ENCODE data around the gene TRIM17. TPM values are rescaled to one million over a fixed set of nuclear protein-coding genes. Genes with fewer than 3 reads are reported as not detected.

The TRIM17 gene
- polyA plus RNA-seq, 4 donors: 0.48 to 0.59 TPM; not detected in 2

DNA sequence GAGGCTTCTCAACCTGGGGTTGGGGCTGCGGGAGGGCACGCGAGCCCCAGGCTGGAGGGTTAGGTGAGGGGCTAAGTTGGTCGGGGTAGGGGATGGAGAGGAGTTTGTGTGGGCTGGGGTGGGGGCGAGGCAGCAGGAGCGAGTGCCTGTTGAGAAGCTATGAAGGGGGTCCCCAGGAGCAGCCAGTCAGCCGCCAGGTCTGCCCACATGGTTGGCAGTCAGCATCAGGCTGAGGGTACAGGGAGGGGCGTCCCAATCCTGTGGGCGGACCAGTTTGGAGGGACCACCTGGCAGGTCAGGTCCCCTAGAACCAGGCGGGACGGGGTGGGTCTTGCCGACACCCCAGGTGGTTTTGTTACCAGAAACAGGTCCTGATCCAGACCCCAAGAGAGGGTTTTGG lies 400 bp upstream of the TRIM17 start:
- Histone ChIP-seq H3K36me3 (ENCODE audit: control insufficient read depth in 3 of 3, insufficient read depth in 2 of 3, low read depth in 1 of 3, low read length in 3 of 3) (no peaks in the 10 kb centered on the region), H3K9me3 (ENCODE audit: control insufficient read depth in 2 of 2, insufficient read depth in 1 of 2, low read depth in 1 of 2, low read length in 1 of 2) (no peaks in the 10 kb centered on the region), H3K27me3 (ENCODE audit: control insufficient read depth in 3 of 3, insufficient read depth in 3 of 3, low read length in 3 of 3) (peaks cover 0 to 45% (median 7%) of the 10 kb centered on the region in 3 donors), H3K27ac (ENCODE audit: low read depth in 1 of 3, low read length in 2 of 3) (no peak overlapping the region), H3K4me3 (ENCODE audit: low read depth in 1 of 3, low read length in 3 of 3) (no peak overlapping the region), H3K4me1 (ENCODE audit: control insufficient read depth in 3 of 3, insufficient read depth in 2 of 3, low read depth in 1 of 3, low read length in 2 of 3) (peaks cover 0 to 8% (median 0%) of the 10 kb centered on the region in 3 donors)
- 26 to 40% (median 27%) methylated on average over 12 of the region's 12 CpGs for WGBS, 3 donors
- DNase-seq: no peak
- FAIRE-seq: no peak

DNA sequence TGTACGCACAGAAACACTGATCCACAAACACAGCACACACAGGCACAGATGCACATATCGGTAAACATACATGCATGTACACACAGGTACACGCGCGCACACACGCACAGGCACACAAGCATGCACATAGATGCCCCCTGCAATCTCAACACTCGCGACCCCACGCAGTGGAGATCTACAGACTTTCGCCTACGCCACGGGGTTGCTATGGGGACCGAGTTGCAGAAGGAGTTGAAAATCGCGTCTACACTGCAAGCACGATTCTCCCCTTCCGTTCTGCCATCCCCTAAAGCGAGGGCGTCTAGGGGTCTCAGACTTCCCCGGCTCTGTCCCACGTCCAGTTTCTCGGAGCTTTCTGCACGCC lies 826 bp downstream of the TRIM17 start:
- Histone ChIP-seq H3K9me3 (ENCODE audit: control insufficient read depth in 2 of 2, insufficient read depth in 1 of 2, low read depth in 1 of 2, low read length in 1 of 2) (no peaks in the 10 kb centered on the region), H3K36me3 (ENCODE audit: control insufficient read depth in 3 of 3, insufficient read depth in 2 of 3, low read depth in 1 of 3, low read length in 3 of 3) (peaks cover 0 to 4% (median 2%) of the 10 kb centered on the region in 3 donors), H3K4me1 (ENCODE audit: control insufficient read depth in 3 of 3, insufficient read depth in 2 of 3, low read depth in 1 of 3, low read length in 2 of 3) (peaks cover 0 to 8% (median 0%) of the 10 kb centered on the region in 3 donors), H3K27ac (ENCODE audit: low read depth in 1 of 3, low read length in 2 of 3) (no peak overlapping the region), H3K27me3 (ENCODE audit: control insufficient read depth in 3 of 3, insufficient read depth in 3 of 3, low read length in 3 of 3) (peaks cover 0 to 45% (median 7%) of the 10 kb centered on the region in 3 donors), H3K4me3 (ENCODE audit: low read depth in 1 of 3, low read length in 3 of 3) (peak overlapping the region in 2 of 3 donors; percentile 27 to 54)
- WGBS, 3 donors: 21 to 34% (median 28%) methylated on average over 23 of the region's 23 CpGs
- DNase-seq (no peak), FAIRE-seq (no peak)

DNA sequence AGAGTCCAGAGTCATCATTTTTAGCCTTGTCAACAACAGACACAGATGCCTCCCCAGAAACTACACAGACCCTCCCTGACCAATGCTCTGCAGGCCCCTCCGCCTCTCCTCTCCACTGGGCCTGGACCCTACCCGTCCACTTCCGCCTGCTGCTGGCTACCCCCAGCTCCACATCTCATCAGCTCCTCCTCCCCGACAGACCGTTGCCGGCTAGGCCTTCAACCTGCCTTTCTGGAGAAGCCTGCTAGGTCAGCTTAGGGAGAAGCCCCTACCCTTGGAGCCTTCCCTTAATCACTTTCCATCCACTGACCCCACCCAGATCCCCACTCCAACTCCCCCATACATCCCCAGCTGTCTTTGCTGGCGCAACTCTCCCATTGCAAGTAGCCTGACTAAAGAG lies 1.4 kb downstream of the TRIM17 start:
- DNase-seq: no peak
- FAIRE-seq: no peak
- Histone ChIP-seq H3K4me3 (ENCODE audit: low read depth in 1 of 3, low read length in 3 of 3) (no peak overlapping the region), H3K4me1 (ENCODE audit: control insufficient read depth in 3 of 3, insufficient read depth in 2 of 3, low read depth in 1 of 3, low read length in 2 of 3) (peaks cover 0 to 8% (median 0%) of the 10 kb centered on the region in 3 donors), H3K27me3 (ENCODE audit: control insufficient read depth in 3 of 3, insufficient read depth in 3 of 3, low read length in 3 of 3) (peaks cover 0 to 45% (median 7%) of the 10 kb centered on the region in 3 donors), H3K9me3 (ENCODE audit: control insufficient read depth in 2 of 2, insufficient read depth in 1 of 2, low read depth in 1 of 2, low read length in 1 of 2) (no peaks in the 10 kb centered on the region), H3K27ac (ENCODE audit: low read depth in 1 of 3, low read length in 2 of 3) (no peak overlapping the region), H3K36me3 (ENCODE audit: control insufficient read depth in 3 of 3, insufficient read depth in 2 of 3, low read depth in 1 of 3, low read length in 3 of 3) (peaks cover 0 to 10% (median 2%) of the 10 kb centered on the region in 3 donors)
- WGBS, 3 donors: 53 to 74% (median 73%) methylated on average over 7 of the region's 7 CpGs

DNA sequence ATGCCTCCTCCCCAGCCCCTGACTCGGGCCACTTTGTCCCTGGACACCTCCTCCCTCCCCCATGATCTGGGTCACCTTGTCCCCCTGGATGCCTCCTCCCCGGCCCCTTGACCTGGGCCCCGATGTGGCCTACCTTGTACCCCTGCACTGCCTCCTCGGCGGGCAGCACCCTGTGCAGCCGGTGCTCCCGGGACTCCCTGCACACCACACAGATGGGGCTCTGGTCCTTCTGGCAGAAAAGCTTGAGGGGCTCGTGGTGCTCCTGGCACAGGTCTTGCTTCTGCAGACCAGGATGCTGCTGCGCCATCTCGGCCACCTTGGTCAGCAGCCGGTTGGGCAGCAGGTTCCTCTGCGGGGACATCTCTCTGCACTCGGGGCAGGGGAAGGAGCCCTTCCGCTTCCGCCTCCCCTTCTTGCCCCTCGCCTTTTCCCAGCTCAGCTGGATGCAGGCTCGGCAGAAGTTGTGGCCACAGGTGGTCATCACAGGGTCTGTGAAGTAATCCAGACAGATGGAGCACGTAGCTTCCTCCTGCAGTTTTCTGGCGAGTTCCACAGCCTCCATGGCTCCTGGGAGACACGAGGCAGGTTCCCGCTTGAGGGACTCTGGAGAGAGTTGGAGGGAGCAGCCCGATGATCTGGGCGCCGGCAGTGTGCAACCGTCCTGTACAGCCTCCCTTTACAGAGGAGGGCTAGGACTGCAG lies 2.0 kb downstream of the TRIM17 start:
- H3K4me1 ChIP-seq (ENCODE audit: control insufficient read depth in 3 of 3, insufficient read depth in 2 of 3, low read depth in 1 of 3, low read length in 2 of 3): peaks cover 0 to 8% (median 0%) of the 10 kb centered on the region in 3 donors
- DNase-seq (no peak), FAIRE-seq (no peak)
- H3K27ac ChIP-seq (ENCODE audit: low read depth in 1 of 3, low read length in 2 of 3): no peak overlapping the region
- no peaks in the 10 kb centered on the region for H3K9me3 ChIP-seq (ENCODE audit: control insufficient read depth in 2 of 2, insufficient read depth in 1 of 2, low read depth in 1 of 2, low read length in 1 of 2)
- 77 to 85% (median 78%) methylated on average over 25 of the region's 25 CpGs for WGBS, 3 donors
- H3K36me3 ChIP-seq (ENCODE audit: control insufficient read depth in 3 of 3, insufficient read depth in 2 of 3, low read depth in 1 of 3, low read length in 3 of 3): peaks cover 0 to 12% (median 2%) of the 10 kb centered on the region in 3 donors
- peaks cover 0 to 45% (median 7%) of the 10 kb centered on the region in 3 donors for H3K27me3 ChIP-seq (ENCODE audit: control insufficient read depth in 3 of 3, insufficient read depth in 3 of 3, low read length in 3 of 3)
- no peak overlapping the region for H3K4me3 ChIP-seq (ENCODE audit: low read depth in 1 of 3, low read length in 3 of 3)

DNA sequence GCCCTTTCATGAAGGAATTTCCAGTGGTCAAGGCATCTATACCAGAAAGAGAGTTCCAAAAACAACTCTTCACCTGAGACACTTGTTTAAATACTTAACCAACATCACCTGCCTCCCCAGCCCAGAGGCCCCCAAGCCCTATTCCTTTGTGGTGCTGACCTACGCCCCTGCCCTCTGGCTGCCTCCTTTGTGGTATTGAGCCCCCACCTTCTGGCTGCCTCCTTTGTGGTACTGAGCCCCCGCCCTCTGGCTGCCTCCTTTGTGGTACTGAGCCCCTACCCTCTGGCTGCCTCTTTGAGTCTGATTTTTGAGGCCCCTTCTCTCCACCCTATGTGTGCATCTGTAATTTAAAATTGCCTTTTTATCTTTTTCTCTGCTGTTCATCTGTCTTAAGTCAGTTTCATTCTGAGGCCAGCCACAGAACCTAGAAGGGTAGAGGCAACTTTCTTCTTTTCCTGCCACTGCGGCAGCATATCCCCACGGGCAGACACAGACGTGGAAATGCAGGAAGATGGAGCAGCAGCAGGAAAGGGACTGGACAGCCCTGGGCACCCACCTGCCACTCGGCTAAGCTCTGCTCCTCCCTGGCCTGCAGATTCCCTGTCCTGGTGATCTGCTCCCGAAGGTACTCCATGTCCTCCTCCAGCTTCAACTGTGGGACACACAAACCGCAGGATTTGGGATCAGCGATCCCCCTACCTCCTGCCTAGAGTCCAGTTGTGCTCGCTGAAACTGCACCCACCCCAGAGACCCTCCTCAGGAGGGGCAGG lies 3.2 kb downstream of the TRIM17 start:
- H3K27me3 ChIP-seq (ENCODE audit: control insufficient read depth in 3 of 3, insufficient read depth in 3 of 3, low read length in 3 of 3): peaks cover 0 to 39% (median 7%) of the 10 kb centered on the region in 3 donors
- peaks cover 0 to 8% (median 0%) of the 10 kb centered on the region in 3 donors for H3K4me1 ChIP-seq (ENCODE audit: control insufficient read depth in 3 of 3, insufficient read depth in 2 of 3, low read depth in 1 of 3, low read length in 2 of 3)
- H3K9me3 ChIP-seq (ENCODE audit: control insufficient read depth in 2 of 2, insufficient read depth in 1 of 2, low read depth in 1 of 2, low read length in 1 of 2): no peaks in the 10 kb centered on the region
- H3K36me3 ChIP-seq (ENCODE audit: control insufficient read depth in 3 of 3, insufficient read depth in 2 of 3, low read depth in 1 of 3, low read length in 3 of 3): peaks cover 0 to 12% (median 2%) of the 10 kb centered on the region in 3 donors
- H3K4me3 ChIP-seq (ENCODE audit: low read depth in 1 of 3, low read length in 3 of 3): no peak overlapping the region
- H3K27ac ChIP-seq (ENCODE audit: low read depth in 1 of 3, low read length in 2 of 3): no peak overlapping the region
- WGBS, 3 donors: 77 to 90% (median 83%) methylated on average over 10 of the region's 10 CpGs
- DNase-seq: no peak
- no peak for FAIRE-seq

DNA sequence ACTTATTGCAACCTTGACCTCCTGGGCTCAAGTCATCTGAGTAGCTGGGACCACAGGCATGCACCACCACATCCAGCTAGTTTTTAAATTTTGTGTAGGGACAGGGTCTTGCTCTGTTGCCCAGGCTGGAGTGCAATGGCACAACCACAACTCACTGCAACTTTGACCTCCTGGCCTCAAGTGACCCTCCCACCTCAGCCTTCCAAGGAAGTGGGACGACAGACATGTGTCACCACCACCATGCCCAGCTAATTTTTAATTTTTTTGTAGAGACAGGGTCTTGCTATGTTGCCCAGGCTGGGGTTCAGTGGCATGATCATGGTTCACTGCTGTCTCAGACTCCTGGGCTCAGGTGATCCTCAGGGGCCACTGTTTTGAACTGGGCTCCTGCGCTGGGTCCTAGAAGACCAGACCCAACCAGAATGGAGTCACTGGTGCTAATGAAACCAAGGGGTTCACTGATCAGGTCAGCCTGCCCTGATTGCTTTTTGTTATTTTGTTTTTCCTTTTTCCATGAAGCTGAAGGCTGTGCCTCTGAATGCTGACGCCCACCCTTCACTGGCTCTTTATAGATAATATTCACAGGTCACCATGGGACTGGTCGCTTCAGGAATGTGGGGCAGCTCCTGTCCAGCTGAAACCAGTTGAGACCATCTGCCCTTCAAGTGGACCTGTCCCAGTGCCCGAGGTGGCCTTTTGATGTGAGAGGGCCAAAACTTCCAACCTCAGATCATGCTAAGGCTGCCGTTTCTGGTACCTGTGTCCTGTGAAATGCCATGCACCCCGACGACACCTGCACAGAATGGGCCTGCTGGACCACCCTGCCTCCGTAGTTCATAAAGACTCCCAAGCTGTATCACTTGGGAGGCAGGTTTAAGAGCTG lies 4.9 kb downstream of the TRIM17 start:
- 87 to 90% (median 88%) methylated on average over 9 of the region's 9 CpGs for WGBS, 3 donors
- H3K4me3 ChIP-seq (ENCODE audit: low read depth in 1 of 3, low read length in 3 of 3): no peak overlapping the region
- H3K36me3 ChIP-seq (ENCODE audit: control insufficient read depth in 3 of 3, insufficient read depth in 2 of 3, low read depth in 1 of 3, low read length in 3 of 3): peaks cover 0 to 15% (median 2%) of the 10 kb centered on the region in 3 donors
- H3K27ac ChIP-seq (ENCODE audit: low read depth in 1 of 3, low read length in 2 of 3): no peak overlapping the region
- H3K27me3 ChIP-seq (ENCODE audit: control insufficient read depth in 3 of 3, insufficient read depth in 3 of 3, low read length in 3 of 3): peaks cover 0 to 22% (median 5%) of the 10 kb centered on the region in 3 donors
- H3K9me3 ChIP-seq (ENCODE audit: control insufficient read depth in 2 of 2, insufficient read depth in 1 of 2, low read depth in 1 of 2, low read length in 1 of 2): no peaks in the 10 kb centered on the region
- DNase-seq (no peak), FAIRE-seq (no peak)
- peaks cover 0 to 8% (median 7%) of the 10 kb centered on the region in 3 donors for H3K4me1 ChIP-seq (ENCODE audit: control insufficient read depth in 3 of 3, insufficient read depth in 2 of 3, low read depth in 1 of 3, low read length in 2 of 3)

DNA sequence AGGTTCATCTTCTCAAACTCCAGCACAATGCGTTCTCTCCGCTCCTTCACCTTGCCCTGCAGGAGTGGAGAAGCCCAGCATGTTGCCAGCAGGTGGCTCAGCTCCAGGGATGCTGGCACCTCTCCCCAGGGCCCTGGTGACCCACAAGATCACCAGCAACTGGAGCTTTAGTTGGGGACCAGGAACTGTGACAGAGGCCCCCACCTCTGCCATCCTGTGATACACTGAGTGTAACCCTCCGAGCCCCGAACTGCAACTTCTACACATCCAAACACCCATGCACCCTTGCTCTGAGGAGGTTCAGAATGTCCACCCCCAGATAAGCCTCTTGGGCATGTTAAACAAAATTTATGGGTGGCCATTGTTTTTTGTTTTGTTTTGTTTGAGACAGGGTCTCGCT lies 5.5 kb downstream of the TRIM17 start:
- peaks cover 0 to 15% (median 2%) of the 10 kb centered on the region in 3 donors for H3K36me3 ChIP-seq (ENCODE audit: control insufficient read depth in 3 of 3, insufficient read depth in 2 of 3, low read depth in 1 of 3, low read length in 3 of 3)
- 93 to 98% (median 95%) methylated on average over 5 of the region's 5 CpGs for WGBS, 3 donors
- no peak for FAIRE-seq

DNA sequence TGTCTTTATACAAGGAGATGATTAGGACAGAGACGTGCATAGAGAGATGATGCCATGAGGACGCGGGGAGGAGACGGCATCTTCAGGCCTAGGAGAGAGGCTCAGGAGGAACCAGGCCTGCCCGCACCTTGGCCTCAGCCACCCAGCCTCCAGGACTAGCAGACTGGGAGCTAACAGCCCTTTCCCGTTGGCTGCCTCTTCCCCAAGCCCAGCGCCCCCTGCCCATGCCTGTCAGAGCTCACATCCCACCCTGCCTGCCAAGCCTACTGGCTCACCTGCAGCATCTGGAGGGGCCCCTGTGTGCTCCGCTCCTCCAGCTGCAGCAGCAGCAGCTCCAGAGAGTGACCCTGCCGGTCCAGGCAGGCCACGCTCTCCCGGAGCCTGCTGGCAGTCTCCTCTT lies 6.0 kb downstream of the TRIM17 start:
- Histone ChIP-seq H3K4me1 (ENCODE audit: control insufficient read depth in 3 of 3, insufficient read depth in 2 of 3, low read depth in 1 of 3, low read length in 2 of 3) (peaks cover 0 to 7% (median 1%) of the 10 kb centered on the region in 3 donors), H3K36me3 (ENCODE audit: control insufficient read depth in 3 of 3, insufficient read depth in 2 of 3, low read depth in 1 of 3, low read length in 3 of 3) (peaks cover 0 to 15% (median 2%) of the 10 kb centered on the region in 3 donors), H3K27me3 (ENCODE audit: control insufficient read depth in 3 of 3, insufficient read depth in 3 of 3, low read length in 3 of 3) (peaks cover 0 to 12% (median under 1%) of the 10 kb centered on the region in 3 donors), H3K27ac (ENCODE audit: low read depth in 1 of 3, low read length in 2 of 3) (no peak overlapping the region), H3K9me3 (ENCODE audit: control insufficient read depth in 2 of 2, insufficient read depth in 1 of 2, low read depth in 1 of 2, low read length in 1 of 2) (no peaks in the 10 kb centered on the region), H3K4me3 (ENCODE audit: low read depth in 1 of 3, low read length in 3 of 3) (no peak overlapping the region)
- 90 to 96% (median 91%) methylated on average over 11 of the region's 11 CpGs for WGBS, 3 donors
- FAIRE-seq (no peak), DNase-seq (no peak)

More for the DNA sequence above, 5.5 kb downstream of the TRIM17 start:
- peaks cover 0 to 16% (median 5%) of the 10 kb centered on the region in 3 donors for H3K27me3 ChIP-seq (ENCODE audit: control insufficient read depth in 3 of 3, insufficient read depth in 3 of 3, low read length in 3 of 3)
- H3K4me3 ChIP-seq (ENCODE audit: low read depth in 1 of 3, low read length in 3 of 3): no peak overlapping the region
- H3K9me3 ChIP-seq (ENCODE audit: control insufficient read depth in 2 of 2, insufficient read depth in 1 of 2, low read depth in 1 of 2, low read length in 1 of 2): no peaks in the 10 kb centered on the region
- no peak for DNase-seq
- peaks cover 0 to 7% (median 5%) of the 10 kb centered on the region in 3 donors for H3K4me1 ChIP-seq (ENCODE audit: control insufficient read depth in 3 of 3, insufficient read depth in 2 of 3, low read depth in 1 of 3, low read length in 2 of 3)
- no peak overlapping the region for H3K27ac ChIP-seq (ENCODE audit: low read depth in 1 of 3, low read length in 2 of 3)
